H1 (cell line): Measurements from ENCODE around the gene HNRNPA3. TPM values are rescaled to one million over a fixed set of nuclear protein-coding genes. Genes with fewer than 3 reads are reported as not detected.

Experiments
- CTCF ChIA-PET: fragments of 300-600 bp; sonication (Branson Sonifier 250); formaldehyde crosslinking; loops from one replicate; lab custom pipeline; 2021; ENCODE audit not compliant: partially characterized antibody; lab: Charles Lee
- POLR2A ChIA-PET: fragments of 300-600 bp; sonication (Branson Sonifier 250); formaldehyde crosslinking; loops from one replicate; lab custom pipeline; 2021; ENCODE audit warnings: inconsistent platforms; ENCODE audit not compliant: partially characterized antibody; lab: Charles Lee
- DNase-seq, 2 experiments: peaks; one replicate each; pipeline versions ENCODE4 v3.0.0 to v3.0.0-alpha.2; 2010 to 2022; ENCODE audit warnings: low spot score in 2 of 2, low read depth in 1 of 2, mixed read lengths in 1 of 2
- FAIRE-seq: peaks from 2 replicates; lab custom pipeline; 2011; peaks lifted over from hg19 to GRCh38; lab: Jason Lieb, UNC
- H2AFZ ChIP-seq: 2 replicates; pipeline ENCODE4 v1.8.1; 2012; ENCODE audit warnings: low read length, inconsistent platforms
- H2AK5ac ChIP-seq: 2 replicates; pipeline ENCODE4 v1.6.1; 2013; ENCODE audit warnings: low read depth, low read length
- H2BK120ac ChIP-seq: replicated peaks from 2 replicates; pipeline ENCODE3; 2013; ENCODE audit warnings: low read depth, low read length, inconsistent platforms
- H2BK12ac ChIP-seq: 2 replicates; pipeline ENCODE4 v1.6.1; 2013; ENCODE audit warnings: low read depth, low read length
- H2BK15ac ChIP-seq: 2 replicates; pipeline ENCODE4 v1.6.1; 2013; ENCODE audit warnings: low read length
- H2BK20ac ChIP-seq: 2 replicates; pipeline ENCODE4 v1.6.1; 2013; ENCODE audit warnings: low read length
- H2BK5ac ChIP-seq: 2 replicates; pipeline ENCODE4 v1.6.1; 2013; ENCODE audit warnings: low read depth, low read length
- H3K14ac ChIP-seq: 2 replicates; pipeline ENCODE4 v1.6.1; 2013; ENCODE audit warnings: inconsistent platforms; ENCODE audit not compliant: insufficient read length
- H3K18ac ChIP-seq: 2 replicates; pipeline ENCODE4 v1.6.1; 2013; ENCODE audit warnings: low read length; ENCODE audit errors: extremely low read depth
- H3K23ac ChIP-seq: 2 replicates; pipeline ENCODE4 v1.6.1; 2013; ENCODE audit warnings: inconsistent platforms; ENCODE audit not compliant: insufficient read length
- H3K23me2 ChIP-seq: 2 replicates; pipeline ENCODE4 v1.6.1; 2013; ENCODE audit warnings: low read depth, low read length
- H3K27ac ChIP-seq: 2 replicates; pipeline ENCODE4 v1.6.1; 2011; ENCODE audit warnings: low read depth, low read length, inconsistent platforms
- H3K27me3 ChIP-seq, 4 experiments: replicated peaks in 1 of 4; 1 replicate in 1 of 4; 2 replicates in 3 of 4; pipeline versions ENCODE4 v1.6.1 to v1.8.1; 2011 to 2013; ENCODE audit warnings: low read length in 3 of 4, mild to moderate bottlenecking in 3 of 4, inconsistent platforms in 2 of 4, mixed read lengths in 2 of 4, moderate library complexity in 1 of 4; ENCODE audit not compliant: control insufficient read depth in 3 of 4, insufficient read depth in 3 of 4; ENCODE audit errors: extremely low read depth in 1 of 4
- H3K36me3 ChIP-seq, 4 experiments: 2 replicates each; pipeline versions ENCODE4 v1.6.1 to v1.8.1; 2011 to 2013; ENCODE audit warnings: mild to moderate bottlenecking in 4 of 4, low read length in 3 of 4, moderate library complexity in 2 of 4, control low read depth in 1 of 4, inconsistent platforms in 1 of 4; ENCODE audit not compliant: insufficient read depth in 4 of 4, control insufficient read depth in 2 of 4
- H3K4ac ChIP-seq: replicated peaks from 2 replicates; pipeline ENCODE3; 2013; ENCODE audit warnings: low read length, low read depth, mixed read lengths, inconsistent platforms; ENCODE audit not compliant: insufficient read length
- H3K4me1 ChIP-seq, 4 experiments: replicated peaks in 1 of 4; 1 replicate in 1 of 4; 2 replicates in 3 of 4; pipeline versions ENCODE4 v1.6.1 to v1.8.1; 2011 to 2013; ENCODE audit warnings: low read length in 3 of 4, inconsistent platforms in 2 of 4, mixed read lengths in 1 of 4; ENCODE audit not compliant: insufficient read depth in 4 of 4, control insufficient read depth in 3 of 4
- H3K4me2 ChIP-seq, 2 experiments: 2 replicates each; pipeline versions ENCODE4 v1.6.1 to v1.8.1; 2011 to 2013; ENCODE audit warnings: low read depth in 2 of 2, low read length in 2 of 2, control low read depth in 1 of 2, inconsistent platforms in 1 of 2, mild to moderate bottlenecking in 1 of 2; ENCODE audit not compliant: insufficient read depth in 1 of 2
- H3K4me3 ChIP-seq, 4 experiments: fragments of 200-600, 300-600 bp in 1 of 4; sonication (generic), shearing (Covaris generic), sonication (Bioruptor Twin) in 1 of 4; 2 replicates each; pipeline versions ENCODE4 v1.5.1 to v1.8.1; 2011 to 2016; ENCODE audit warnings: low read length in 4 of 4, low read depth in 3 of 4, control low read depth in 2 of 4, inconsistent platforms in 2 of 4, mild to moderate bottlenecking in 2 of 4, mixed read lengths in 1 of 4, moderate library complexity in 1 of 4; ENCODE audit not compliant: insufficient read depth in 2 of 4; ENCODE audit errors: extremely low read depth in 1 of 4
- H3K56ac ChIP-seq: replicated peaks from 2 replicates; pipeline ENCODE3; 2013; ENCODE audit warnings: low read depth, mild to moderate bottlenecking, mixed read lengths, low read length, inconsistent platforms; ENCODE audit not compliant: insufficient read length
- H3K79me1 ChIP-seq: 2 replicates; pipeline ENCODE4 v1.6.1; 2013; ENCODE audit warnings: low read depth, low read length, control low read depth
- H3K79me2 ChIP-seq, 2 experiments: 2 replicates each; pipeline versions ENCODE4 v1.6.1 to v1.8.1; 2012 to 2013; ENCODE audit warnings: low read length in 2 of 2, mild to moderate bottlenecking in 2 of 2, inconsistent platforms in 1 of 2; ENCODE audit not compliant: insufficient read depth in 2 of 2, control insufficient read depth in 1 of 2
- H3K9ac ChIP-seq, 4 experiments: replicated peaks in 1 of 4; 1 replicate in 1 of 4; 2 replicates in 3 of 4; pipeline versions ENCODE4 v1.6.1 to v1.8.1; 2011 to 2013; ENCODE audit warnings: low read depth in 3 of 4, low read length in 3 of 4, control low read depth in 2 of 4, mild to moderate bottlenecking in 2 of 4, moderate library complexity in 2 of 4, inconsistent platforms in 1 of 4; ENCODE audit errors: extremely low read depth in 1 of 4
- H3K9me3 ChIP-seq, 2 experiments: 2 replicates each; pipeline versions ENCODE4 v1.6.1 to v1.8.1; 2012 to 2013; ENCODE audit warnings: mild to moderate bottlenecking in 2 of 2, moderate library complexity in 2 of 2, control low read depth in 1 of 2, inconsistent platforms in 1 of 2, low read depth in 1 of 2, low read length in 1 of 2, mixed read lengths in 1 of 2; ENCODE audit not compliant: insufficient read depth in 2 of 2
- H4K20me1 ChIP-seq, 2 experiments: replicated peaks in 1 of 2; 2 replicates each; pipeline versions ENCODE3 to v1.8.1; 2011 to 2013; ENCODE audit warnings: inconsistent platforms in 2 of 2, low read length in 2 of 2, mild to moderate bottlenecking in 1 of 2; ENCODE audit not compliant: insufficient read depth in 2 of 2, control insufficient read depth in 1 of 2
- H4K5ac ChIP-seq: 2 replicates; pipeline ENCODE4 v1.6.1; 2013; ENCODE audit warnings: low read length, low read depth, mixed read lengths, inconsistent platforms; ENCODE audit not compliant: insufficient read length
- H4K8ac ChIP-seq: 2 replicates; pipeline ENCODE4 v1.8.0; 2013; ENCODE audit warnings: mild to moderate bottlenecking, moderate library complexity, low read length, inconsistent platforms; ENCODE audit not compliant: insufficient read depth; ENCODE audit errors: extremely low read depth
- H4K91ac ChIP-seq: replicated peaks from 2 replicates; pipeline ENCODE3; 2013; ENCODE audit warnings: low read length, mixed read lengths, inconsistent platforms; ENCODE audit not compliant: insufficient read length
- E2F6 ChIP-seq: IDR thresholded peaks from 2 replicates; pipeline ENCODE4 v1.6.1; 2012; ENCODE audit warnings: inconsistent platforms
- RXRA ChIP-seq: IDR thresholded peaks from 2 replicates; pipeline ENCODE4 v1.6.1; 2011; ENCODE audit warnings: low read depth, mild to moderate bottlenecking, low read length, moderate library complexity; ENCODE audit not compliant: insufficient read depth
- SIN3A ChIP-seq, 2 experiments: IDR thresholded peaks in 1 of 2; conservative IDR thresholded peaks in 1 of 2; 2 replicates each; pipeline ENCODE4 v1.6.1; 2011 to 2012; ENCODE audit warnings: low read length in 2 of 2, improper control_type of control experiment in 1 of 2, low read depth in 1 of 2, mild to moderate bottlenecking in 1 of 2
- SP1 ChIP-seq: IDR thresholded peaks from 2 replicates; pipeline ENCODE4 v1.6.1; 2011; ENCODE audit warnings: low read depth, low read length
- SP2 ChIP-seq: IDR thresholded peaks from 2 replicates; pipeline ENCODE4 v1.6.1; 2012; ENCODE audit warnings: mild to moderate bottlenecking, low read length, inconsistent platforms
- SRF ChIP-seq: IDR thresholded peaks from 2 replicates; pipeline ENCODE4 v1.6.1; 2011; ENCODE audit warnings: mild to moderate bottlenecking, low read depth, low read length, moderate library complexity
- TAF1 ChIP-seq: IDR thresholded peaks from 2 replicates; pipeline ENCODE4 v1.6.1; 2011; ENCODE audit warnings: mild to moderate bottlenecking, low read depth, low read length
- TEAD4 ChIP-seq: IDR thresholded peaks from 2 replicates; pipeline ENCODE4 v1.6.1; 2012; ENCODE audit warnings: low read depth, low read length, inconsistent platforms, mixed read lengths
- USF2 ChIP-seq: IDR thresholded peaks from 2 replicates; pipeline ENCODE4 v1.6.1; 2011; ENCODE audit warnings: low read length, improper control_type of control experiment
- ZNF274 ChIP-seq: IDR thresholded peaks from 2 replicates; pipeline ENCODE4 v1.7.0; 2012; ENCODE audit warnings: low read length, borderline replicate concordance; ENCODE audit errors: extremely low read depth
- polyA plus RNA-seq, 7 experiments: library from polyadenylated mRNA; depleted of rRNA in 3 of 7; stranded (reverse) in 5 of 7; unstranded in 2 of 7; fragments of >200 nt in 5 of 7; fragments of 200-250 nt in 2 of 7; gene quantifications; 1 replicate in 5 of 7; 2 replicates in 1 of 7; 4 replicates in 1 of 7; pipeline versions ENCODE4 v1.2.1 to v1.2.3, GENCODE V29; 2011 to 2013; ENCODE audit warnings: missing spikeins in 2 of 7, mixed read lengths in 2 of 7
- total RNA-seq: library from RNA; stranded (reverse); fragmentation: NEBNext Ultra II Directional; extraction: Animal tissue kit (Norgen Biotek cat#: 25700); gene quantifications from 2 replicates; pipeline ENCODE4 v1.2.1, GENCODE V29; 2021

The HNRNPA3 gene
- total and polyA plus RNA-seq, 2 of the 8 experiments (the other 6 are each of a cell fraction or from before 2014, with no cell fraction given) = 66.1 to 408 TPM

DNA sequence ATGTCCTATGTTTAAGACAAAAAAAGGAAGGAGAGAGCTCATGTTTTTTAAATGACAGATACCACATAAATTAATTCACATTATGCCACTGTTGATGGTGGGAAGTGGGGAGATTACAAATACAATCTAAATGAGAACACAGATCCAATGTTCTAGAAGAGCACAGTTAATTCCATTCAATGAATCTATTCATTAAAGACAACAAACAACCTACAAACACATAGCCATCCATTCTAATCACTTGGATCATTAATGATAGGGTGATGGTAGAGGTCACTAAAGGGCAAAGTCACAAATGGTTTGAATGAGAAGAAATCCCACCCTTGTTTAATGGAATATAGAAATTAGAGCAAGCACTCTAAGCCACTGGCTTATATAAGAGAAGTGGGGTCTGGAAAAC lies 21.7 kb downstream of the HNRNPA3 start:
- Histone ChIP-seq H3K18ac (no peak overlapping the region), H2BK12ac (no peak overlapping the region), H4K8ac (no peak overlapping the region), H2AFZ (no peak overlapping the region), H3K4me1 (no peaks in the 10 kb centered on the region), H2BK15ac (no peak overlapping the region), H3K79me2 (peaks cover 3 to 36% of the 10 kb centered on the region in 2 experiments; a peak in 3 of 4 replicates), H3K79me1 (peaks cover 2% of the 10 kb centered on the region; the same call in 1 of the 2 replicates), H3K4me3 (no peak overlapping the region), H3K36me3 (peaks cover 8 to 32% (median 27%) of the 10 kb centered on the region in 4 experiments; a peak in 7 of 8 replicates), H3K56ac (no peak overlapping the region), H2BK5ac (no peak overlapping the region), H3K23ac (no peak overlapping the region), H3K4ac (no peak overlapping the region), H2BK120ac (no peak overlapping the region), H3K27ac (no peak overlapping the region), H3K9ac (no peak overlapping the region), H3K27me3 (no peaks in the 10 kb centered on the region), H3K9me3 (no peaks in the 10 kb centered on the region), H4K5ac (no peak overlapping the region), H3K4me2 (no peak overlapping the region), H3K23me2 (no peaks in the 10 kb centered on the region), H3K14ac (no peak overlapping the region), H2BK20ac (no peak overlapping the region), H4K91ac (no peak overlapping the region), H4K20me1 (peaks cover 3 to 4% of the 10 kb centered on the region in 2 experiments), H2AK5ac (no peak overlapping the region)
- FAIRE-seq = no peak
- TF ChIP-seq ZNF274 (no peak), SP1 (no peak), SP2 (no peak), TAF1 (no peak), E2F6 (no peak), SIN3A (conservative IDR thresholded peaks at IDR 0.05 in 1 of 2, IDR thresholded peaks at IDR 0.05 in 1 of 2; ENCODE audit: low read depth in 1 of 2, low read length in 2 of 2) (no peak), TEAD4 (no peak), USF2 (no peak), SRF (no peak), RXRA (no peak)
- CTCF ChIA-PET = interaction anchor here (0.9 to 3.2 kb wide), 4 partner anchors 20 to 102 kb away, joined by 3 to 19 read pairs (median 7); no protein-coding TSS in a partner anchor
- no peak for DNase-seq
- POLR2A ChIA-PET = interaction anchor here (0.7 to 9.4 kb wide), 7 partner anchors 9 to 68 kb away, joined by 3 to 98 read pairs (median 4); partner anchors contain the start of genes HNRNPA3 and NFE2L2
